HuH-7.5 (cell line): ENCODE data around the gene FBN3.
A peak's percentile ranks its signal among the peaks of the same experiment; 100 is the strongest.
"Not testable (repeated sequence)": the region's sequence is repeated elsewhere in the genome, so short reads cannot be mapped to it uniquely, and the experiment has no call there.

ENCODE experiments used
- DNase-seq: peaks from one replicate; pipeline ENCODE4 v3.0.0; 2011; ENCODE audit warnings: low spot score

Gene FBN3

GRCh38 chr19:8056533-8056932 is 92.9 kb downstream of the FBN3 start:
- no peak for DNase-seq

- DNase-seq: no peak
Observed at GRCh38 chr19:8054169-8054568, 95.2 kb downstream of the FBN3 start.

- no peak for DNase-seq
Observed at GRCh38 chr19:8052464-8052859, 96.9 kb downstream of the FBN3 start, which contains the start of gene CCL25. Gene CCL25, plus strand, starts transcription at chr19:8052760. Its CDS starts 290 bp downstream, at chr19:8053050.

- peak; percentile 88 for DNase-seq
Observed at GRCh38 chr19:8050274-8051096, 98.9 kb downstream of the FBN3 start.

GRCh38 chr19:8046569-8047165 is 102.7 kb downstream of the FBN3 start:
- DNase-seq: no peak

GRCh38 chr19:8045872-8046568 is 103.4 kb downstream of the FBN3 start:
- no peak for DNase-seq

- DNase-seq: no peak
Observed at GRCh38 chr19:8044018-8044417, 105.4 kb downstream of the FBN3 start.

GRCh38 chr19:8042900-8043299 is 106.5 kb downstream of the FBN3 start:
- no peak for DNase-seq

- no peak for DNase-seq
Observed at GRCh38 chr19:8041531-8041931, 107.9 kb downstream of the FBN3 start.

- no peak for DNase-seq
Observed at GRCh38 chr19:8039231-8039630, 110.2 kb downstream of the FBN3 start.

- DNase-seq: no peak
Observed at GRCh38 chr19:8038815-8039214, 110.6 kb downstream of the FBN3 start.

GRCh38 chr19:8036434-8037099 is 112.8 kb downstream of the FBN3 start:
- no peak for DNase-seq

- DNase-seq: no peak
Observed at GRCh38 chr19:8034178-8034525, 115.2 kb downstream of the FBN3 start.

GRCh38 chr19:8033287-8034177 is 115.9 kb downstream of the FBN3 start:
- not testable (repeated sequence) for DNase-seq

GRCh38 chr19:8030960-8031359 is 118.4 kb downstream of the FBN3 start:
- DNase-seq: no peak

GRCh38 chr19:8028951-8029491 is 120.4 kb downstream of the FBN3 start:
- DNase-seq: no peak

GRCh38 chr19:8025316-8025715 is 124.1 kb downstream of the FBN3 start:
- DNase-seq: no peak

- DNase-seq: not testable (repeated sequence)
Observed at GRCh38 chr19:8024256-8024655, 125.1 kb downstream of the FBN3 start.

GRCh38 chr19:8023371-8023770 is 126.0 kb downstream of the FBN3 start:
- no peak for DNase-seq

- DNase-seq: peak; percentile 71
Observed at GRCh38 chr19:8022275-8022674, 127.1 kb downstream of the FBN3 start.

- no peak for DNase-seq
Observed at GRCh38 chr19:8021374-8021773, 128.0 kb downstream of the FBN3 start.
